ENCODE measurements around the gene DDAH1.
A peak's percentile ranks its signal among the peaks of the same experiment; 100 is the strongest.

DDAH1 gene

GRCh38 chr1:85328713-85329397 is 136.1 kb downstream of the DDAH1 start:
- DNase-seq (ENCODE audit: low spot score): no peak

GRCh38 chr1:85327759-85328158 is 137.2 kb downstream of the DDAH1 start:
- DNase-seq (ENCODE audit: low spot score): no peak

- DNase-seq (ENCODE audit: low spot score): no peak
Observed at GRCh38 chr1:85326851-85327250, 138.1 kb downstream of the DDAH1 start.

- no peak for DNase-seq (ENCODE audit: low spot score)
Observed at GRCh38 chr1:85326336-85326735, 138.6 kb downstream of the DDAH1 start.

GRCh38 chr1:85325920-85326319 is 139.0 kb downstream of the DDAH1 start:
- no peak for DNase-seq (ENCODE audit: low spot score)

GRCh38 chr1:85323770-85324169 is 141.2 kb downstream of the DDAH1 start:
- no peak for DNase-seq (ENCODE audit: low spot score)

- DNase-seq (ENCODE audit: low spot score): no peak
Observed at GRCh38 chr1:85322655-85323054, 142.3 kb downstream of the DDAH1 start.

- no peak for DNase-seq (ENCODE audit: low spot score)
Observed at GRCh38 chr1:85321237-85321964, 143.6 kb downstream of the DDAH1 start.

GRCh38 chr1:85320371-85321131 is 144.4 kb downstream of the DDAH1 start:
- no peak for DNase-seq (ENCODE audit: low spot score)

- DNase-seq (ENCODE audit: low spot score): no peak
Observed at GRCh38 chr1:85319931-85320330, 145.0 kb downstream of the DDAH1 start.

- DNase-seq (ENCODE audit: low spot score): no peak
Observed at GRCh38 chr1:85319491-85319890, 145.5 kb downstream of the DDAH1 start.

GRCh38 chr1:85318217-85318616 is 146.7 kb downstream of the DDAH1 start:
- DNase-seq (ENCODE audit: low spot score): no peak

- no peak for DNase-seq (ENCODE audit: low spot score)
Observed at GRCh38 chr1:85317560-85317959, 147.4 kb downstream of the DDAH1 start.

GRCh38 chr1:85316321-85316720 is 148.6 kb downstream of the DDAH1 start:
- DNase-seq (ENCODE audit: low spot score): no peak

GRCh38 chr1:85315789-85316188 is 149.2 kb downstream of the DDAH1 start:
- DNase-seq (ENCODE audit: low spot score): no peak

GRCh38 chr1:85314726-85315125 is 150.2 kb downstream of the DDAH1 start:
- DNase-seq (ENCODE audit: low spot score): no peak

GRCh38 chr1:85313888-85314696 is 150.9 kb downstream of the DDAH1 start:
- no peak for DNase-seq (ENCODE audit: low spot score)

GRCh38 chr1:85311818-85312217 is 153.1 kb downstream of the DDAH1 start:
- DNase-seq (ENCODE audit: low spot score): no peak

- DNase-seq (ENCODE audit: low spot score): no peak
Observed at GRCh38 chr1:85308833-85309350, 156.1 kb downstream of the DDAH1 start.

- peak; percentile 56 for DNase-seq (ENCODE audit: low spot score)
Observed at GRCh38 chr1:85307987-85308832, 156.7 kb downstream of the DDAH1 start.

- DNase-seq (ENCODE audit: low spot score): no peak
Observed at GRCh38 chr1:85306236-85306635, 158.7 kb downstream of the DDAH1 start.
